Esophagus squamous epithelium (tissue), 4 donors: ENCODE data around the gene RNF141.

Experiments used
- CTCF ChIP-seq, 6 experiments: fragments of 450-650 bp in 4 of 6; fragments of 200-600 bp in 2 of 6; sonication (generic) in 2 of 6; IDR thresholded peaks; one replicate each; pipeline ENCODE4 v1.5.1; 2016 to 2019; ENCODE audit warnings: antibody characterized with exemption in 6 of 6, mild to moderate bottlenecking in 4 of 6, moderate library complexity in 4 of 6
- POLR2A ChIP-seq, 4 donors: fragments of 450-650 bp; IDR thresholded peaks; one replicate each; pipeline ENCODE4 v1.6.1; 2017; ENCODE audit warnings: antibody characterized with exemption in 4 of 4, mild to moderate bottlenecking in 4 of 4, moderate library complexity in 3 of 4

GRCh38 chr11:10533323-10533722 is 7.7 kb downstream of the RNF141 start:
- no peak for TF ChIP-seq POLR2A (IDR thresholded peaks at IDR 0.05)
- TF ChIP-seq CTCF (IDR thresholded peaks at IDR 0.05) = no peak
